ENCODE results near the gene FAM114A1. TPM values are rescaled to one million over a fixed set of nuclear protein-coding genes. Genes with fewer than 3 reads are reported as not detected.

FAM114A1 gene
- total RNA-seq, 3 donors from 2014 or later, result 59.1 to 94.7 (median 62.5) TPM

DNA sequence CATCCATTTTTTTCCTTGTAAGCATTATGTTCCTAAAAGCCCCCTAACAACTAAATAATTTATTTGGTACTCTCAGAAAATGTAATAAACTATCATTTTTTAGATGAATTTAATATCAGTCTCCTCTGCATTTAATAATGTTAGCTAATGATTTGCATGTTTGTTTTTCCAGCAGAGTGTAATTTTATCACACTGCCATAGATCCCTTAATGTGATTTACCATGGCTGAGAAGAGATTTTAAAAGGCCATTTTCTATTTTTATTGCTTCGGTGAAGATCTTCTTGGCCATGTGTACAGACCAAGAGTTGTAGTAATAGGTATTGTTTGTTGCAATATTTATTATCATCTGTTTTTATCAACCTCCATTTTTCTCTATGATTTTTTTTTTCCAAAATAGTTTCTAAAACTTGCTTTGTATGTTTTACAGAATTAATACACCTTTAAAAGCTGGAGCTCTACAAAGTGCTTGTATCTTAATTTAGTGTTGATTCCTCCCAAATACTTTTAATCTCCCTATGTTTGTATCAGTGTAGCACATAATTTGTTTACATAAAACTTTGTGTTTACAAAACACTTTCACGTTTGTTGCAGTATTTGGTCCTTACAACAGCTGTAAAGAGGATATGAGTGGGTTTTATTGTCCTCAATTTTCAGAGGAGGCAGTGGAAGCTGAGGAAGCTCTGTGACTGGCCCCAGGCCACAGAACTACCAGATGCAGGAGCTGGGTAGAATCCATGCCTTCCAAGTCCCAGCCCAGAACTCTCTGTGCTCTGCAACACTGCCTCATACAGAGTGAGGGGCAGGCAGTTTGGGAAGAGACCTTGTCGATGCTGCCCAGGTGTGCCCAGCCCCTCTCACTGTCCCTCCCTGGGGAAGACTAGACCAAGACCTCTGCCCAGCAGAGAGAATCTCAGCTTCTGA, 58.1 kb downstream of the FAM114A1 start:
- intact Hi-C loops (cut with DNase I, micrococcal nuclease), result no loop called here
- Histone ChIP-seq H3K4me1 (ENCODE audit: low read depth) (no peaks in the 10 kb centered on the region), H3K4me3 (no peak overlapping the region), H3K9me3 (no peaks in the 10 kb centered on the region), H3K36me3 (ENCODE audit: low read depth) (no peaks in the 10 kb centered on the region)
- TF ChIP-seq, protein P1, sequence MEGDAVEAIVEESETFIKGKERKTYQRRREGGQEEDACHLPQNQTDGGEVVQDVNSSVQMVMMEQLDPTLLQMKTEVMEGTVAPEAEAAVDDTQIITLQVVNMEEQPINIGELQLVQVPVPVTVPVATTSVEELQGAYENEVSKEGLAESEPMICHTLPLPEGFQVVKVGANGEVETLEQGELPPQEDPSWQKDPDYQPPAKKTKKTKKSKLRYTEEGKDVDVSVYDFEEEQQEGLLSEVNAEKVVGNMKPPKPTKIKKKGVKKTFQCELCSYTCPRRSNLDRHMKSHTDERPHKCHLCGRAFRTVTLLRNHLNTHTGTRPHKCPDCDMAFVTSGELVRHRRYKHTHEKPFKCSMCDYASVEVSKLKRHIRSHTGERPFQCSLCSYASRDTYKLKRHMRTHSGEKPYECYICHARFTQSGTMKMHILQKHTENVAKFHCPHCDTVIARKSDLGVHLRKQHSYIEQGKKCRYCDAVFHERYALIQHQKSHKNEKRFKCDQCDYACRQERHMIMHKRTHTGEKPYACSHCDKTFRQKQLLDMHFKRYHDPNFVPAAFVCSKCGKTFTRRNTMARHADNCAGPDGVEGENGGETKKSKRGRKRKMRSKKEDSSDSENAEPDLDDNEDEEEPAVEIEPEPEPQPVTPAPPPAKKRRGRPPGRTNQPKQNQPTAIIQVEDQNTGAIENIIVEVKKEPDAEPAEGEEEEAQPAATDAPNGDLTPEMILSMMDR (IDR thresholded peaks at IDR 0.05), result no peak
- peak; percentile 13 for ATAC-seq
- DNase-seq, result no peak

DNA sequence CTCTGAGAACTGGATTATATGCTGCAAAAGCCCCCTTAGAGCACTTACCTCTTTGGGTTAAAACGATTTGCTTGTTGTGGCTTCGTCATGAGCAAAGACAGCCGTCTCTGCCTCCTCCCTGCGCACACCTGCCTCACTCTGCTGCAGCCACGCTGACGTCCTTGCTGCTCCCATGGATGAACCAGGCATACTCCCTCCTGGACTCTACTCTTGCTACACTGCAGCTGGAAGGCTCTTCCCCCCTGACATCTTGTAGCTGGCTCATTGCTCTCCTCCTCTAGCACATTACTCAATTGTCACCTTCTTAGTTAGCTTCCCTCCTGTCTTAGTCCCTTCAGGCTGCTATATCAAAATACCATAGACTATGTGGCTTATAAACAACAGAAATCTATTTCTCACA, 59.3 kb downstream of the FAM114A1 start:
- no peaks in the 10 kb centered on the region for H3K9me3 ChIP-seq
- no peak for DNase-seq
- intact Hi-C loops (cut with DNase I, micrococcal nuclease), result no loop called here
- no peaks in the 10 kb centered on the region for H3K36me3 ChIP-seq (ENCODE audit: low read depth)
- H3K4me1 ChIP-seq (ENCODE audit: low read depth), result no peaks in the 10 kb centered on the region
- H3K4me3 ChIP-seq, result no peak overlapping the region
- TF ChIP-seq, protein P1 (IDR thresholded peaks at IDR 0.05), result no peak
- no peak for ATAC-seq

DNA sequence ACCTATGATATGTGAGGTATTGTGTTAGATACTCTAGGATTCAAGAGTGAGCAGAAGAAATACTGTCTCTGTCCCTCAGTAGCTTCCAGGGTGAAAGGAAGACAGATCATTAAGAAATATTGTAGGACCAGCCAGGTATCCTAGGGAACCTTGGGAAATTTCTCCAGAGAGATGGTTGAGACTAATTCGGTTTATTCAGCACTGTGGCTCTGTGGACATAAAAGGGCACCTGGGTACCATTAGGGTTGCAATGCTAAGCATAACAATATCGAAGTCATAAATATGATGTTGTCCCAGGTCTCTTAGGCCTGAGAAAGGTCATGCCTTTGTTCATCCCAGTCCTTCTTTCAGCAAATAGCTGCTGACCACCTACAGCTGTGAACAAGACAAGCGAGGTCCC, 61.0 kb downstream of the FAM114A1 start:
- no peak for DNase-seq
- Histone ChIP-seq H3K36me3 (ENCODE audit: low read depth) (peaks cover 3% of the 10 kb centered on the region), H3K9me3 (no peaks in the 10 kb centered on the region), H3K4me3 (no peak overlapping the region), H3K4me1 (ENCODE audit: low read depth) (no peaks in the 10 kb centered on the region)
- intact Hi-C loops (cut with DNase I, micrococcal nuclease), result no loop called here
- ATAC-seq, result no peak
- TF ChIP-seq, protein P1 (IDR thresholded peaks at IDR 0.05), result no peak

DNA sequence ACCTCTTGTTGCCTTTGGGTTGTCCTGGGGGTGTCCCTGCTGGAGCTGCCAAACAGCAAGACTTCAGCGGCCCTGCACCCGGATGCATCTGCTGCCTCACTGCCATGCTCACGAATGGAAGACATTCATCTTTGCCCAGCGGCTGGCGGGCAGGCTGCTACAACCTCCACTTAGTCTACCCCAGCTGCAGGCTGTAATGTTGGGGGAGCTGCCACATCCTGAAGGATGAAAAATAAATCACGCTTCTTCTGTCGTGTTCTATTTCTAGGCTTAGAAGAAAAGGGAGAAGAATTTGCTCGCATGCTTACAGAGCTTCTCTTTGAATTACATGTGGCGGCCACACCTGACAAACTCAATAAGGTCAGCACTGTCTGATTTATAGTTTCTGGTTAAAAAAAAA, 61.4 kb downstream of the FAM114A1 start:
- intact Hi-C loops (cut with DNase I, micrococcal nuclease), result no loop called here
- ATAC-seq (no peak), DNase-seq (no peak)
- Histone ChIP-seq H3K4me3 (no peak overlapping the region), H3K36me3 (ENCODE audit: low read depth) (peaks cover 4% of the 10 kb centered on the region), H3K9me3 (no peaks in the 10 kb centered on the region), H3K4me1 (ENCODE audit: low read depth) (no peaks in the 10 kb centered on the region)
- TF ChIP-seq, protein P1 (IDR thresholded peaks at IDR 0.05), result no peak

DNA sequence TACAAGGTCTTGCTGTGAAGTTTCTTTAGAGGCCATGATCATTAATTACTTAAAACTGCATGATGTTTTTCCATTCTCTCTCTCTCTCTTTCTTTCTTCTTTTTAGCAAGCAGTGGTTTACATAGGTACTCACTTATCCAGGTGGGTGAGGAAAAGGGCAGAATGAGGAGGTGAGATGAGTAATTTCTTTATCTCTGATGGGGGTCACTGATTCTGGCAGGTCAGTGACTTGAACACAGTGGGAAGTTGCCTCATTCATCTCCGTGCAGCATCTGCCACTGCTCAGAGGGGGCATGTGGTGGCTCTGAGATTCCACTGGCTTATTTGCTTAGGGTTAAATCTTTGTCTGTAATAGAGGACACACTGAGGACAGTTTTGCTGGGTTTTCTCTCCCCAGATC, 62.6 kb downstream of the FAM114A1 start:
- no peak overlapping the region for H3K4me3 ChIP-seq
- intact Hi-C loops (cut with DNase I, micrococcal nuclease), result no loop called here
- TF ChIP-seq, protein P1 (IDR thresholded peaks at IDR 0.05), result no peak
- DNase-seq (no peak), ATAC-seq (no peak)
- no peaks in the 10 kb centered on the region for H3K4me1 ChIP-seq (ENCODE audit: low read depth)
- H3K36me3 ChIP-seq (ENCODE audit: low read depth), result peaks cover 4% of the 10 kb centered on the region
- H3K9me3 ChIP-seq, result no peaks in the 10 kb centered on the region
